GM21717 (cell line): ENCODE measurements around the gene CANX.
A peak's percentile ranks its signal among the peaks of the same experiment; 100 is the strongest.
"Not testable (repeated sequence)": the region's sequence is repeated elsewhere in the genome, so short reads cannot be mapped to it uniquely, and the experiment has no call there.

Source experiments
- ATAC-seq: cut with Tn5 transposase; IDR thresholded peaks from one replicate; pipeline ENCODE4 v1.9.1; 2021; ENCODE audit warnings: mild to moderate bottlenecking, moderate library complexity; ENCODE audit not compliant: unreplicated experiment

Gene CANX

GRCh38 chr5:179698935-179699615, at the start of gene CANX:
TSS of gene CANX (plus strand) at chr5:179698967. CDS start at chr5:179705682, 6,715 bp downstream.
- peak; percentile 11 for ATAC-seq

GRCh38 chr5:179649166-179649703, 49.5 kb upstream of the CANX start:
- not testable (repeated sequence) for ATAC-seq

GRCh38 chr5:179650245-179650644, 48.5 kb upstream of the CANX start:
- not testable (repeated sequence) for ATAC-seq

- ATAC-seq: not testable (repeated sequence)
Observed at GRCh38 chr5:179653135-179653534, 45.6 kb upstream of the CANX start.

GRCh38 chr5:179657302-179658178, 41.2 kb upstream of the CANX start:
- peak; percentile 91 for ATAC-seq

GRCh38 chr5:179658179-179658856, 40.4 kb upstream of the CANX start:
- ATAC-seq: peak; percentile 59

- ATAC-seq: not testable (repeated sequence)
Observed at GRCh38 chr5:179661647-179662046, 37.1 kb upstream of the CANX start.

- peak; percentile 64 for ATAC-seq
Observed at GRCh38 chr5:179668391-179668790, 30.4 kb upstream of the CANX start.

GRCh38 chr5:179678223-179679013, 20.3 kb upstream of the CANX start:
- ATAC-seq: peak; percentile 83

- peak; percentile 31 for ATAC-seq
Observed at GRCh38 chr5:179679014-179679674, 19.6 kb upstream of the CANX start.

- no peak for ATAC-seq
Observed at GRCh38 chr5:179680014-179680779, 18.6 kb upstream of the CANX start.

GRCh38 chr5:179680780-179681401, 17.9 kb upstream of the CANX start, which contains the start of gene CBY3:
TSS of gene CBY3 (minus strand) at chr5:179681034. CDS start at chr5:179680918, 116 bp downstream.
- no peak for ATAC-seq

- not testable (repeated sequence) for ATAC-seq
Observed at GRCh38 chr5:179689212-179689611, 9.6 kb upstream of the CANX start.

- no peak for ATAC-seq
Observed at GRCh38 chr5:179694561-179694960, 4.2 kb upstream of the CANX start.

- ATAC-seq: no peak
Observed at GRCh38 chr5:179696603-179697002, 2.2 kb upstream of the CANX start.

GRCh38 chr5:179697108-179697507, 1.7 kb upstream of the CANX start:
- no peak for ATAC-seq

GRCh38 chr5:179697543-179697942, 1.2 kb upstream of the CANX start:
- ATAC-seq: not testable (repeated sequence)
